NCI-H526 (cell line): ENCODE results near the gene FBXO22.
A peak's percentile ranks its signal among the peaks of the same experiment; 100 is the strongest.
"Not testable (repeated sequence)": the region's sequence is repeated elsewhere in the genome, so short reads cannot be mapped to it uniquely, and the experiment has no call there.

Experiments
- DNase-seq, 2 experiments: peaks; one replicate each; lab custom pipeline; 2025; lab: John Stamatoyannopoulos, UW

Gene FBXO22

GRCh38 chr15:75903331-75904239 is at the start of gene FBXO22:
Gene FBXO22 (plus strand): TSS chr15:75903878. CDS start chr15:75903964, 86 bp downstream.
- peak; percentile 58 to 96 for DNase-seq

- no peak for DNase-seq
Measured at GRCh38 chr15:75857886-75858285, 45.8 kb upstream of the FBXO22 start.

GRCh38 chr15:75861750-75862402 is 41.8 kb upstream of the FBXO22 start:
- no peak for DNase-seq

DNA sequence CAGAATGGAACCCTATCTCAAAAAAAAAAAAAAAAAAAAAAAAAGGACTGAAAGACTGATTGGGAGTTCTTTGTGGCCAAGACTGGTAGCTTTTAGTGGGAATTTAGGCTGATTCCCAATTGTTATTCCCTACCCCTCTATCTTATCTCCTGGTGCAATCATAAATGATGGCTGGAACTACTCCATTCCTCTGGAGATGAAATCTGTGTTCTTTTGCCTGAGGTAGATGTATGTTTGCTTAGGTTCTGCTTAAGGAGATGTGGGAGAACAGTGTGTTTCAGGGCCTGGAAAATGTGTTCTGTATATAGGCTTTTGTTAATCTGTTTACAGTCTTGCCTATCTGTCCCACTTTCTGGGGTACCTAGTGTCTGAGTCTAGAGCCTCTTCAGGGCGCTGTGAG is 40.9 kb upstream of the FBXO22 start:
- no peak for DNase-seq

- DNase-seq, result no peak
Measured at GRCh38 chr15:75864213-75865059, 39.2 kb upstream of the FBXO22 start.

- DNase-seq, result not testable (repeated sequence)
Measured at GRCh38 chr15:75866045-75866444, 37.6 kb upstream of the FBXO22 start.

DNA sequence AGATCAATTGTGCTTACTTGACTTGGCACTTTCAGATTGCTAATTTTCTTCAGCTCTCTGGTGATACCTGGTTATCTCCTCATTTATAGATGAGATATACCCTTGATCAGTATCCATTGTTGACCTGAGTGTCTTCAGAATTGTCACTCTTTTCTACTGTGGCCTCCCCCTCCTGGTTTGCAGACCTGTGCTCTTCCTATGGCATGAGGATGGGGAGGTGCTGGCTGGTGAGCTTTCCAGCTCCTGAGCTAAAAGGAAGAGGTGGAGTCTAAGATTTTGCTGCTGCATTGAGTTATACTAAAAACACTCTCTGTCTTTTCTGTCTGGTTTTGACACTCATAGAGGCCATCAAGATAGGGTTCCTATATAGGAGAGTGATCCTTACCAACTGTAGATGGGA is 36.8 kb upstream of the FBXO22 start:
- DNase-seq, result no peak

DNA sequence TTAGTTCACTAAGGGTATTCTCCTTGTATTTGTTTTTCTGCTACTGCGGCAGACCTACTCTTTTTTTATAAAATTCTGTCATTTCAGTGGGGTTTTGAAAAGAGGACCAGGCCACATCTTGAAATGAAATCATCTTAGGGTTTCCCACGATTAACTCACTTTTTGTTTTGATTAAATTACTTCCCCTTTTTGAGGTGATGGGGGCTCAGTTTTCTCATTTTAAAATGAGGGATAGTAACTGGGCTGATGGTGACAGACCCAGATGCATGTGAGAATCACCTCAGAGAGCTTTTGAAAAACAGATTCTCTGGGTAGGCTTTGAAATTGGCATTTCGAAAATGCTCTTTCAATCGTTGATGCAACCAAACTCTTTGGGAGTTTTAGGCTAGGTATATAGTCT is 36.2 kb upstream of the FBXO22 start:
- no peak for DNase-seq

GRCh38 chr15:75868019-75868418 is 35.7 kb upstream of the FBXO22 start:
- DNase-seq, result no peak

DNA sequence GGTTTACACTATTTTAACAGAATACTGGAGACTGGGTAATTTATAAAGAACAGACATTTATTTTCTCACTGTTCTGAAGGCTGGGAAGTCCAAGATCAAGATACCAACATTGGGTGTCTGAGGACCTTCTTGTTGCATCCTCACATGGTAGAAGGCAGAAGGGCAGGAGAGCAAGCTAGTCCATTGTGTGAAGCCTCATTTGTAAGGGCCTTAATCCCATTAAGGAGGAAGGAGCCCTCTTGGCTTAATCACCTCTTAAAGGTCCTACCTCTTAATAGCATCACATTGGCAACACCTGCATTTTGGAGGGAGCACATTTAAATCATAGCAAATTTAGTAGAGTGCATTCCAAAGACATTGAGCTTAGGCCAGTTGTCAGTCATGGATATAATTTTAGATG is 34.2 kb upstream of the FBXO22 start:
- no peak for DNase-seq

DNA sequence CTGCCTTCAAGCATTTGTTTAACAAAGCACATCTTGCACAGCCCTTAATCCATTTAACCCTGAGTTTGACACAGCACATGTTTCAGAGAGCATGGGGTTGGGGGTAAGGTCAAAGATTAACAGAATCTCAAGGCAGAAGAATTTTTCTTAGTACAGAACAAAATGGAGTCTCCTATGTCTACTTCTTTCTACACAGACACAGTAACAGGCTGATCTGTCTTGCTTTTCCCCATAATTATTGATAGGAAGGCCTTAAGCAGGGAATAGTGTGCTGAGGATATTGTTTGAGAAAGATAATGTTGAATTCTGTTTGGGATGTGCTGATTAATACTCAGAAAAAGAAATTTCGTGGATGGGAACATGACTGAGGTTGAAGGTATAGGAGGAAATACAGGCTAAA is 32.1 kb upstream of the FBXO22 start:
- DNase-seq, result not testable (repeated sequence)

DNA sequence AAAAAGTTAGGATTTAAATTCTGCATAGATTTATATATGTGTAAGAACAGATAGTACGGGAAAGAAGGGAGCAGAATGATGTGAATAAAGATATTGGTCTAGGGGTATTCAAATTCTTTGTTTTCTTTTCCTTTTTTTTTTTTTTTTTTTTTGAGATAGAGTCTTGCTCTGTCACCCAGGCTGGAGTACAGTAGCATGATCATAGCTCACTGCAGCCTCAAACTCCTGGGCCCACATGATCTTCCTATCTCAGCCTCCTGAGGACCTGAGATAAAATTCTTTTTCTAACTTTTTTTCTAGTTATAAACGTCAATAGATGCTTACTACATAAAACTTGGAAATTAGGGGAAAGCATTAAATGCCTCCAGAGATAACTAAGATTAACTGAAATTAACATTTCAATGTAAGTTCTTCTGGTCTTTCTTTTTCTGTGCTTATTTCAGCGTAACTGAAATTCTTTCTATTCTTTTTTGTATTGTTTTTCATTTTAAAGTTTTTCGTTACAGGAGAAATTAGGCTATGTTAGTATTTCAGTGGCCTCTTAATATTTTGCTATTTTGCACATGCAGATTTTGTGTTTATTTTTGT is 31.2 kb upstream of the FBXO22 start:
- no peak for DNase-seq

- DNase-seq, result no peak
Measured at GRCh38 chr15:75884041-75884440, 19.6 kb upstream of the FBXO22 start.

DNA sequence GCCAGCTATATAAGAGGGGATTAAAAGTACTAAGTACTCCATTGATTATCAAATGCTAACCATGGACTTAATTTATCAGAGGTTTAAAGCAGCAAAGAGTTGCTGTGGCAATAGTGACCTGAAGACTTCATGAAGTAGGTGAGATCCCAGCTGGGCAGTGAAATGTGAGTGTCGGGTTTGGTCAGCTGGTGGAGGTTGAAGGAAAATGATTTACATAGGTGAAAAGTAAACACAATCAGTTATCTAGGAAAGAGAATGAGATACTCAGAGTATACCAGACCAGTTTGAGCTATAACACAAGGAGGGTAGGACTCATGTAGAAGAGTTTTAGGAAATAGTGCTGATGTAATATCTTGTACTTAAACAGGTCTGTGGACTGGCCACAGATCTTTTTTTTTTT is 16.5 kb upstream of the FBXO22 start:
- DNase-seq, result peak; percentile 22 to 51

- no peak for DNase-seq
Measured at GRCh38 chr15:75891895-75892294, 11.8 kb upstream of the FBXO22 start.

- DNase-seq, result no peak
Measured at GRCh38 chr15:75895731-75896130, 7.9 kb upstream of the FBXO22 start.

GRCh38 chr15:75900577-75900976 is 3.1 kb upstream of the FBXO22 start:
- no peak for DNase-seq

DNA sequence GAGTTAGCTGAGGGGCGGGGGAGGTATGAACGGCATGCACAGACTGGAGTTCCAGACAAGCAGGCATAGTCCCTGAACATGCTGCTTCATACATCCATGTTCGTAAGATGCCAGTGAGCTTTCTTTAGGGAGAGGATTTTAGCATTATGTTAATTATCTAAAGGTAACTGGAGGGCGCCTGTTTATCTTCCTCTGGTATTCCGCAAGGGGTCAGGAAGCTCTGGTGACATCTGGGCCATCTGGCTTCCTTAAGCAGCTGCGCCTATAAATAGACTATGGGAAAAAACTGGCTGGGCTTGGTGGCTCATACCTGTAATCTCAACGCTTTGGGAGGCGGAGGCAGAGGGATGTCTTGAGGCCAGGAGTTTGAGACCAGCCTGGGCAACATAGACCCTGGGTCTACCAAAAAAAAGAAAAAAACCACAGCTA is 1.5 kb upstream of the FBXO22 start:
- DNase-seq, result no peak

DNA sequence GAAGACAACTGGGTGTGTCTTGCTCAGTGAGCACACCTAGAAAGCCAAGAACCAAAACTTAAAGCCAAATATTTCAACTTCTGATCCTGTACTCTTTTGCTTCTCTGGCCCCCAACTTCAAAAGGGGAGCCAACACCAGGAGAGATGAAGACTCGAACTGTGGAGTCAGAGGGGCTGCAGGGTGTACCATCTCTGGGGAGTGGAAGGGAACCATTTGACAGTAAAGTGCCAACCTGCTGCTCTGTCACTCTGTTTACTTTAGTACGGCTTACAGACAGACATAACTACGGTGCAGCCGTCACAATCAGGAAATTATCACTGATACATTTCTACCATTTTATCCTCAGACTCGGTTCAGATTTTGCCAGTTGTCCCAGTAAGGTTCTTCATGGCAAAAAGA is 1.6 kb downstream of the FBXO22 start:
- no peak for DNase-seq

DNA sequence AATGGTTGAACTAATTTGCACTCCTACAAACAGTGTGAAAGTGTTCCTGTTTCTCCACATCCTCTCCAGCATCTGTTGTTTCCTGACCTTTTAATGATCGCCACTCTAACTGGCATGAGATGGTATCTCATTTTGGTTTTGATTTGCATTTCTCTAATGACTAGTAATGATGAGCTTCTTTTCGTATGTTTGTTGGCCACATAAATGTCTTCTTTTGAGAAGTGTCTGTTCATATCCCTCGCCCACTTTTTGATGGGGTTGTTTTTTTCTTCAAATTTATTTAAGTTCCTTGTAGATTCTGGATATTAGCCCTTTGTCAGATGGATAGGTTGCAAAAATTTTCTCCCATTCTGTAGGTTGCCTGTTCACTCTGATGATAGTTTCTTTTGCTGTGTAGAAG is 6.7 kb downstream of the FBXO22 start:
- not testable (repeated sequence) for DNase-seq

- DNase-seq, result no peak
Measured at GRCh38 chr15:75916978-75917377, 13.3 kb downstream of the FBXO22 start.

DNA sequence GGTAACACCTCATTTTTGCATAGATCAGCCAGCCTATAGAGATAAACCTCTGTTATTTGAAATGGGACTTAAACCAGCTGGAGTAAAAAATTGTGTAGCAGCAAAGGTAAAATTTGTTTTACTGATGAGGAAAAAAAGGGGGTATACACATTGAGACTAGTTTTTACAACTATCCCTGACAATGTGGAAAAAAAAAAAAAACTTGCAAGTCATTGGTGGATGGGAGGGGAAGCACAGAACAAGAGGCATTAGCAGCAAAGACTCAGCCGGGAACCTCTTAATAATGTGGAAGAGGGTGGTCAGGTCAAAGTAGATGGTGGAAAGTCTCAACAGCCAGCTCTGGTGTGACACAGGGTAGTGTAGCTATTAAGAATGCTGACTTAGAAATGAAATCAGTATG is 14.5 kb downstream of the FBXO22 start:
- no peak for DNase-seq
